ENCODE data around the gene TUBB2B.

TUBB2B gene

DNA sequence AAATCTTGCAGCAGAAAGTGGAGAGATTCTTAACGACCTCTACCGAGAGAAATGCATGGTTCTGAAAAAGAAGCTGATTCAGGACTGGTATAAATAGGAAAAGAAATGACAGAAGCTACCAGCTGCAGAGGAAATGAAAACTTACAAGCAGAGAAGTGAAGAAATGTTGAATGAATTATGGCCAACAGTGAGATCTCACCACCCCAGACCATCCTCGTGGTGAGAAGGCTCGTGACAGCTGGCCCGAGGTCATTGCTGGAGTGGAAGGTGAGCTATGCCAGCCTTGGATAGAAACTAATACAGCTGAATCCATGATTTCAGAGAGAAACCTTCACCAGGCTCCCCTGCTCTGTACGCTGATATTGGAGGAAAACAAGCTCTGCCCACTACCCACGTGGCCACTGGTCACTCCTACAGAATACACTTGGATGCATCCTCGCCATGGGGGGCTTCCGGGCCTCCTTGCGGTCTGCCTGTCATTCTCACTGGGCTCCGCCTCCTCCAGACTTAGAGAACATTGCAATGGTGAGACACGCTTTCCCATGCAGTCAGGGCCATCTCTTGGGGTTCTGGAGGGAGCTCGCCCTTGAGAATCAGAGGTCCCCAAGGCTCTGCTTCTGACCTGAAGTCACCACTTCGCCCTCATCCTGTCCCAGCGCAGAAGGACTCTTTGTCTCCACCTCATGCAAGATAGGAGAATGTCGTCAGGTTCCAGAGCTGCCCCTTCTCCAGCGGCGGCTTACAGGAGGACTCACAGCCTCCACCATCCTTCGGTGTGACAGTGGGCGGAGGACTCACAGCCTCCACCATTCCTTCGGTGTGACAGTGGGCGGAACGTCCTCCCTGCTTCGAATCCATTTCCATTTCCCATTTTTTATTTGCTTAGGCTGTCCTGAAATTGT lies 10.6 kb upstream of the TUBB2B start:
- in situ Hi-C loops (cut with MboI; ENCODE audit: low sequenced_read_pairs): no loop called here

DNA sequence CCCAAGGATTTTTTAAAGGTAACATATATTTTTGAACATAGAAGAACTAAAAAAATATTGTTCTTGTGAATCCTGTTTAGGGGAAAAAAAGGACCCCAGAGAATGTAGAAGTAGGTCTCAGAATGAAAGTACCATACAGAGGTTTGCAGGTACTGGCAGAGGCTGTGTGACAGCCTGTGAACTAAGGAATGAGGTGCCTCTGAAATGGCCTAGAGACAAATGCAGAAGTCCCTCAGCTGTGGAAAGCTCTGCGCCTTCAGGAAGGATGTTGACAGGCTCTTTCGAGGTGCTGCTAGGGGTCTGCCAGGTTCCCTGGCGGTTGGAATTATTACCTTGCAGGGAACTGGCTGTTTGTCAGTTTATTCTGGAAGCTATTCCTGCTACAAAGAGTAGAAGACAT lies 8.6 kb upstream of the TUBB2B start:
- in situ Hi-C loops (cut with MboI; ENCODE audit: low sequenced_read_pairs): no loop called here

DNA sequence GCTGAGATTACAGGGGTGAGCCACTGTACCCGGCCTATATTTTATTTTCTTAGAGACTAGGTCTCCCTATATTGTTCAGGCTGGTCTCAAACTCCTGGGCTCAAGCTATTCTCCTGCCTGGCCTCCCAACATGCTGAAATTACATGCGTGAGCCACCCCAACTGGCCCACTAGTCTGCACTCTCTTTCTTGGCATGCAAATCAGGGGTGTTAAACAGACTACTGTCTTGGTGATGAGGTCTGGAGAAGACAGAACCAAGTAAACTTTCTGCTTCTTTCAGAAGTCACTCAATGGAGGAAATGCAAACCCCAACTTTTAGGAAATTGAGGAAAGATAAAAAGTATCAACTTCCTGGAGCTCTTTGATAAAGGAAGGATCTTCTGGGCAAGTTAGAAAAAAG lies 8.0 kb upstream of the TUBB2B start:
- in situ Hi-C loops (cut with MboI; ENCODE audit: low sequenced_read_pairs): no loop called here

DNA sequence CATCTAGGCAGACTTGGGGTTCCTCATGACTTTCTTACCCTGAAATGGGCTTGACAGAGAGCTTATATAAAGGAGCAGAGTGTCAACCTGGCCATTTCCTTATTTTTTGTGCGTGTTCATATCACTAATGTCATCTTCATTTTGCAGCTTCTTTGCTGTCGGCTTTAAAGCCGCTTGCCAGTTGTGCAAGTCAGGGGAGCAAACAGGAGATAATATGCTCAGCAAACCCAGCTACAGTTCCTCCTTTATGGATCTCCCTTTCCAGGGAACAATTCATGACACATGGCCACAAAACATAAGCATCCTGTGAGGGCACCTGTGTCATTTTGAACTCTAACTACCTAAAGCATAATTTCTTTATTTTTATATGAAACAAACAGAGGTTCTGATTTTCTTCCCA lies 6.5 kb upstream of the TUBB2B start:
- in situ Hi-C loops (cut with MboI; ENCODE audit: low sequenced_read_pairs): no loop called here

DNA sequence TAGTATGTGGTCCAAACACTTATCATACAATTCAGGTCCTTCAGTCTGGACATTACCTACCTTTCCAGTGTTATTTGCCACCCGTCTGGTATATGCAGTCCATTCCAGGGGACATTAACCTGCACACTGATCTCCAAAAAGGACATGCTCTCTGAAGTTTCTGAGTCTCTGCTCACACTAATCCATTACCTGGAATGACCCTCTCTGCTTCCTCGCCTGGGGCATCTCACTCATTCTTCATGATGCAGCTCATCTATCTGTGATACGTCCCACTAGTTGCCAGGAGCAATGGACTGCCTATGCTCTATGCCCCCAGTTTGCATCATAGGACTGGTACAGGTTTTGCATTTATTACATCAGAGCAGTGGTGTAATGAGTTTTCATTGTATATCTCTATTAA lies 5.9 kb upstream of the TUBB2B start:
- in situ Hi-C loops (cut with MboI; ENCODE audit: low sequenced_read_pairs): no loop called here

DNA sequence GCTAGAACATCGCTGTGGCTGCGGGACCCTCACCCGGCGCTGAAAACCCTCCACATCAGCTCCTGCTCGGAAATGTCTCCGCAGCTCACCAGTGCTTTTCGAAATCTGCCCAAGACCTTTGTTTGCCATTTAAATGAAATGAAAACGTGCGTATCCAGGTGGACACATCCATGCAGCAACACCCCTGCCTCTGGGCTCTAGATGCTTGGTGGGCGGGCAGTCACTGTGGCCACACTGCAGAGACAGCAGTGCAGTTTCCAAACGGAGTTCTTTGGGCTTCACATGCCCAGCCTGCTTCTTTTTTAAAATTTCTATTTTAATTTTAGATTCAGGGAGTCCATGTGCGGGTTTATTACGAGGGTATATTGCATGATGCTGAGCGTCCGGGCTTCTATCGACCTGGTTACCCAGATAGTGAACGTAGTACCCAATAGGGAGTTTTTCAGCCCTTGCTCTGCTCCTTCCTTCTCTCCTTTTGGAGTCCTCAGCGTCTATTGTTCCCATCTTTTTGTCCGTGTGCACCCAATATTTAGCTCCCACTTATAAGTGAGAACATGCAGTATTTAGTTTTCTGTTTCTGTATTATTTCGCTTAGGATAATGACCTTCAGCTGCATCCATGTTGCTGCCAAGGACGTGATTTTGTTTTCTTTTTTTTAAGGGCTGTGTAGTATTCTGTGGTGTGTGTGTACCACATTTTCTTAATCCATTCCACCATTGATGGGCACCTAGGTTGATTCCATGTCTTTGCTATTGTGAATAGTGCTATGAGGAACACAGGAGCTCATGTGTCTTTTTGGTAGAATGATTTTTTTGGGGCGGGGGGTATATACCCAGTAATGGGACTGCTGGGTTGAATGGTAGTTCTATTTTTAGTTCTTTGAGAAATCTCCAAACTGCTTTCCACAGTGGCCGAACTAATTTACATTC lies 4.8 kb upstream of the TUBB2B start:
- in situ Hi-C loops (cut with MboI; ENCODE audit: low sequenced_read_pairs): no loop called here

DNA sequence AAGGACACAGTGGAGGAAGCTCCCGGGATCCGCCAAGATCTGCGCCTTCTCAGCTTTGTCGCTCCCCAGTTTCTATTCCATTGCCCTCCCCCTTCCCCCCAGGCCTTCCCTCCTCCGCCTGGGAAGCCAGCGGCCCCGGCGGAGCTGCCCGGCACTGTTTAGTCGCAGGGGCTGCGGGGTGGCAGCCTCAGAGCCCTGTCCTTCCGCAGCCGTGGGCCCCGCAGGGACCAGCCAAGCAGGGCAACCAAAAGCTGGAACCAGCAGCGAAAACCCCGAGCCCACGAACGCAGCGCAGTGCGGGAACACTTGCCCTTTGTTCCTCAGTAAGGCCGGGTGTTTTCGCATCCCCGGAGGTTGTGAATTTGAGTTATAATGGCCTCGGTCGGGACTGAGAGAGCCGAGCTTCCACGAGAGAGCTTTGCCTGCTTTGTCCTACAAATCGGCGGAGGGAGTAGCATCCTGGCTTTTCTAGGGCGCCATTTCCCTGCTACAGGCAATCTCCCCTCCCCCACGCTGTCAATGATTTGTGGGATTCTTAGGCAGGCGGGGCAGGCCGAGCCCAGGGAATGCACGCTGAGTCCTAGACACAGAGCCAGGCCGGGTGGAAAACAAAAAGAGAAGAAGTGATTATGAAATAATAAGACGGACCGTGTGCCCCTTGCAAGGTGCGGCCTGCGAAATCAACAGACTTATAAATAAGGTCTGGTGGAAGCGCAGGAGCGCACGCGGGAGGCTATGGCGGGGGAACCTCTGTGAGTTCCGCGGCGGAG lies 4.0 kb upstream of the TUBB2B start:
- in situ Hi-C loops (cut with MboI; ENCODE audit: low sequenced_read_pairs): no loop called here

DNA sequence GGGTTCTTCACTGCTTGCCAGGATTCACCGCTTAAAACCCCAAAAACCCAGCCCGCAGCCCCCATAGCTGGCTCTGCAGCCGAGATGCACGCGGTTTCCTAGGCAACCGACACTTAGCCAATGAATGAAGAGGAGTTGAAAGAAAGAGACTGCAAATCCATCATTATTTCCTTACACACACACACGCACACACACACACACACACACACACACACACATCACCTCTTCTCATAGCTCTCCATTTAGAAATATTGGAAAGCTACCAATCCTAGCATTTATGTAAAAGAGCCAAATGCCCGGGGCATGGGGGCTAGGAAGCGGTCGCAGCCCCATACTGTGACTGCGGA lies 3.4 kb upstream of the TUBB2B start:
- in situ Hi-C loops (cut with MboI; ENCODE audit: low sequenced_read_pairs): no loop called here

DNA sequence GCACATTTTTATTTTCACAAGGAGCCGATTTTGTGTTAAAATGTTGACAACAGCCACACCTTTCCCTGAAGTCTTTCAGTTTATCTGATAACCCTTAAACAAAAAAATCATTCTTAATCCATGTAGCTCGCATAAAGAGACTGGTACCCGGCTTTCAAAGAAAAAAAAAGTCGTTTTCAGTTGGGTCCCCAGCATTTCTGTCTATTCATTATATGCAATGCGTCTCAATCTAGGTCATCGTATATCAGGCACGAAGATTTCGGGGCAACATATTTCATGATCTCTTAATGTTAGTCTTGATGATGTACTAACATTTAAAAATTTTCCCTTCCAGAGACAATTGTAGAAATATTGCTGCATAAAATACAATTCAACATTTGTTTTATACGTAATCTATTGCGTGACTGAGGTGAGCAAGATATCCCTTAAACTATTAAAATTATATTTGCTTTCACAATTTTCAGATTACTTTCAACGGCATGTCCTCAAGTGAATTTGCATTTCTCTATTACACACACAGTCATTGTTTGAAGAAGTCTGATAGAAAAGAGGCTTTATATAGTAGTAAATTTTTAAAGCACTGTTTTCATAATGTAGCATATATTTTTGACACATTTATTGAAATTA lies 2.9 kb upstream of the TUBB2B start:
- in situ Hi-C loops (cut with MboI; ENCODE audit: low sequenced_read_pairs): no loop called here

DNA sequence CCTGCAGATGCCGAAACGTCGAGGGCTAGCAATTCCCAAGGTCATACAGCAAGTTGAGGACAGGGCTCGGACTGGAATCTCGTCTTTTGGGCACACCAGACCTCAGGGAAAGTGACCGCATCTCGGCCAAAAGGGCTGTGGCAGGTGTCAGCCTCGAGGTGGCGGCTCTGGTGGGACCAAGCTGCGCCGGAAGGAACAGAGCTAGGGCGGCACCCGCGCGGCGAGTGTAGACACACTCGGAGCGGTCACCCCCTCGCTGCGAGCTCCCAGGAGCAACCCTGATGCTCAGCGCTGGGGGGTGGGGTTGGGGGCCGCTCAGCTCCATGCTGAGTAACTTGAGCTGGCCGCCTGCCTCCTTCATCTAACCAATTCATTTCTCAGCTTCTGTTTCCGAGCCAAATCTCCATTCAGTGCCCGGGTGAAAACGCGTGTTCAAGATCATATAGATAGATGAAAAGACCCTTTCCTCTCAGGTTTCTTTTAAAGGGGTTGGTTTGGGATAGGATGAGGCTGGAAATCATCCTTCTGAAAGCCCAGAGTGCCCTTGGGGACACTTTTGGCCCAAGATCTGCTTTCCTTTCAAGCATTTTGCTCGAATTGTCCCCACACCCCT lies 2.2 kb upstream of the TUBB2B start:
- in situ Hi-C loops (cut with MboI; ENCODE audit: low sequenced_read_pairs): no loop called here

DNA sequence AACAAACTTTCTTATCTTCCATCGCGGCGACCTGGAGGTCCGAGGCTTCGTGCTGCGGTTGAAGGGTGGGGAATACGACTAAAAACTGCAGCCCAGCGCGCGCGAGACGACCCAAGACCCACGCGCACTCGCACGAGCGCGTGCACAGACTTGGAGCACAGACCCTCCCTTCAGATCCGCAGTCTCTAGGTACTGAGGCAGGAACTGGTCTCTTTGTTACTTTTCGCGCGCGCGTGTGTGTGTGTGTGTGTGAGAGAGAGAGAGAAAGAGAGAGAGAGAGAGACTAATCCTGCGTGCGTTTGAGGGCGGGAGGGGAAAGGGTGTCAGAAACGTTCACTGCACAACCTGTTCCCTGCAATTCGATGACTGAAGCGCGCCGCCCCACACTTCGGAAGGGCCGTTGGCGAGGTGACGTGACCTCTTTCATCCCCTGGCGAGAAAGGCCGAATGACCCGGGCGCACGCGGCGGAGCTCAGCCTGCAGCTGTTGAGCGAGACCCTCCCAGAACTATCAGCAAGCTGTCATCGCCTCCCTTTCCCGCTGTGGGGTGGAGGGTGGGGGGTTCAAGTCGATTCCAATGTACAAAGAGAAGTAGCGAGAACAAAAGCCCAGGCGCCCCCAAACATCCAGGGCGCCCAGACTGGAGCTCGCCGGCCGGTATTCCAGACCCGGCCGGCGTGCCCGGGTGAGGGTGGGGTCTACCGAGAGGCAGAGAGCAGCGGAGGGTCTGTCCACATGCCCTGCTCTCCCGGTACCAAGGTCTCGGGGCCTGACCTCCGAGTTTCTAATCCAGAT lies 1.5 kb upstream of the TUBB2B start:
- in situ Hi-C loops (cut with MboI; ENCODE audit: low sequenced_read_pairs): no loop called here

DNA sequence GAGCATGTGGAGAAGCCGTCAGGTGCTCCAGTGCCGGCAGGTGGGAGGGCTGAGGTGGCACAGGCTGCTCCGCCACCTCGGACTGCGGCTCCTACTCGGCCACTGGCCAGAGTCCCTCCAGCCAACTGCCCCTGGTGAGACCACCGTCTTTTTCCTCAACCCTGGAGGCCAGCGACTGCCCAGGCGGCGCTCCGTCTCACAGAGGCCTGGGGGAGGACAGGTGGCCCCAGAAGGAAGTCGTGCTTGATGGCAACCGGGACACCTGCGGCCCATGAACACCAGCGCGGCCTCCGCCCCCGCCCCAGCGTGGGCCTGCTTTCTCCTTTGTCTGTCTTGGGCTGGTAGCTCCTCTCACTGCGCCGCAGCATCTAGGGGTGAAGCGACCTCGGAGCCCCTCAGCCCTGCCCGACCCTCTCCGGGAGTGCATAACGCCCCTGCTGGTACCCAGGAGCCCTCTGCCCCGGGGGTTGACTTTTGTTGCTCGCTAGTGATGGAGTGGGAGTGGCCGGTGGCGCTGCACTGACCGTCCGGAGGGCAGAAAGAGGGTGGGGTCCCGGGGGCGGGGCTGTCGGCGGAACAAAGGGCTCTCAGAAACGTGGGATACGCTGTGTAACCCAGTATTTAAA lies 706 bp upstream of the TUBB2B start:
- in situ Hi-C loops (cut with MboI; ENCODE audit: low sequenced_read_pairs): no loop called here

DNA sequence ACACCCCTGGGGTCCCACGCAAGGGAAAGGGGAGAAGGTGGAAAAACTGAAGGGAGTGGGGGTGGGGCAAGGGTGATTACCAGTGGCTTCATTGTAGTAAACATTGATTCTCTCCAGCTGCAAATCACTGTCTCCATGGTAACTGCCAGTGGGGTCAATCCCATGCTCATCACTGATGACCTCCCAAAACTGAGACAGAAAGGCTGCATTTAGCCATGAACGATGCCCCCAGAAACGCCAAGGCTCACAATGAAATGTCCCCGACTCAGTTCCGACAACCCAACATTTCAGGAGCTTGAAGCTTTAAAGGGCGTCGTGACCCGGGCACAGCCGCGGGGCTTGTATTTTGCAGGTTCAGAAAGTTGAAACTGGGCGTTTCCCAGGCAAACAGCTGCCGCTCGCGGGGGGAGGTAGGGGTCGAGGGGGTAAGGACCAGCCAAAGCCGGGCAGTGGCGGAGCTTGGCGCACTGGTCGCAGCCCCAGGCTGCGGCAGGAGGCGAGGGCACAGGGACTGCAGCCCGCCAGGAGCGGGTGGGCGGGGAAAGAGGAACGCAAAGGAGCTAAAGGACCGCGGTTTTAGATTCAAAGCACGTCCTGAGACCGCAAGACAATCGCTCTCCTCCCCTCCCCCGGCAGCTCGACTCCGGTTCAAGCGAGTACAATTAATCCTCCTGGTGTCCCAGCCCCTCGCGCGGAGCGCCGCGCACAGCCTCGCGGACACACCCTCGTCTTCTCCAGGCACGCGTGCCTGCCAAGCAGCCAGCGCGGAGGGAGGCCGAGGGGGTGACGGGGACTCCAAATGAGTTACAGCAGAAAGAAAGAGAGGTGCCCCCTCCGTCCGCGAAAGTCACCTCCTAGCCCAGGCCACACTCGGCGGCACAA lies 731 bp downstream of the TUBB2B start:
- in situ Hi-C loops (cut with MboI; ENCODE audit: low sequenced_read_pairs): no loop called here

DNA sequence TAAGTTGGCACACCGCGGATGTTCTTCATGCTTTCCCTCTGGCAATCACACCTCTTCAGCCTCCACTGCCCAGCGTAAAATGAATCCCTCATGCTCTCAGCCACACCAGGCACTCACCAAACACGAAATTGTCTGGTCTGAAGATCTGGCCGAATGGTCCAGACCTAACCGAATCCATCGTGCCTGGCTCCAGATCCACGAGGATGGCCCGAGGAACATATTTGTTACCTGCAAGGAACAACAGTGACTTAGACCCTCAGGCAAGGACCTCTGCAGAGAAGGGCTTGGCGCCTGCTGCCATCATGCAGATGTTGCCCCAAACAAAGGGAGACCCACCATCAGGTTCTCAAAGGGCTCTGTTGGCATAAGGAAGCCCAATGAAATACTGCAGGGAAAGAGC lies 1.4 kb downstream of the TUBB2B start:
- in situ Hi-C loops (cut with MboI; ENCODE audit: low sequenced_read_pairs): no loop called here

DNA sequence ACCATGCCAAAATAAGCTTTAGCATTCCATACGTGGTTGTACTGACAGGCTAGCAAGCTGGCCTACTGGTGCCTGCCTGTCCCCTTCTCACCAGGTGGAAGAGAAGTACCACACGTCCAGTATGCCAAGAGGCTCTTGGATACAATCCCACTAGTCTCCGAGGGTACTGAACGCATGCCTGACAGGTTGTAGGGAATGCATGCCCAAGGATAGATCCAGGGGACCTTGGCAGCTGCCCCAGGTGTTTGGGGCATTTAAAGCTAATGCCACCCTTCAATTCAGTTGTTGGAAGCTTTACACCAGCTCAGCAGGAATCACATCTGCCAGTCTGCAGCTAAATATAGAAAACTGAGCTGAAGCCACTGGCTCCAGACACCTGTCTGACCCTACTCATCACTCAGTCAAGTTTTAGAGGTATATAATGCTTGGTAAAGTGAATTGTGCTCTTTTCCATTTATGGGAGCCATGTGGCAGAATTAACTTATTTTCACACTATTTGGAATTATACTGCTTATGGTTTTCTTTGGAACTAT lies 4.9 kb downstream of the TUBB2B start:
- in situ Hi-C loops (cut with MboI; ENCODE audit: low sequenced_read_pairs): no loop called here

DNA sequence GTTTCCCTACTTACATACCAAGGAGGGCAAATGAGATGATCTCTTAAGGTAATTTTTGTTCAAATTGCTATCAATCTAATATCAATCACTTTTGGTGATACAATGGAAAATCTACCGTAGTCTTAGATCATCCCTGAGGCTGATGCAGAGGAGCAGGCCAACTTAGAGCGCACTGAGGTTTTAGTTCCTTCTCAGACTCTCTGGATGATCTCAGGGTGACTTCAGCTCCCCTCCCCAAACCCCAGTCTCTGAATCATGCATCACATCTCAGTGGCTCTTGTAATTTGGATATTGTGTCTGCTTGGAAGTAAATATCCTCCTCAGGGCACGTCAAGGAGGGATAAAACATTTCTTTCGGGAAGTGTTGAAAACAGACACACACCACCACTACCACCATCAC lies 5.9 kb downstream of the TUBB2B start:
- in situ Hi-C loops (cut with MboI; ENCODE audit: low sequenced_read_pairs): no loop called here

DNA sequence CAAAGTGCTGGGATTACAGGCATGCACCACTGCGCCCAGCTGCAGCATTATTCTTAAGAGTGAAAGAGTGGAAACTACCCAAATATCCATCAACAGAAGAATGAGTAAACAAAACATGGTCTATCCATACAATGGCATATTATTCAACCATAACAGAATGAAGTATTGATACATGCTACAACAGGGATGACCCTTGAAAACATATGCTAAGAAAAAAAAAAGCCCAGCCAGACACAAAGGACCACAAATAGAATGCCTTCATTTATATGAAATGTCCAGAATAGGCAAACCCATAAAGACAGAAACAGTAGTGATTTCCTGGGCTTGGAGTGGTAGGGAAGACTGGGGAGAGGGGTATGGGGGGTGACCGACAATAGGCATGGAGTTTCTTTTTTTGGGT lies 7.1 kb downstream of the TUBB2B start:
- in situ Hi-C loops (cut with MboI; ENCODE audit: low sequenced_read_pairs): no loop called here

DNA sequence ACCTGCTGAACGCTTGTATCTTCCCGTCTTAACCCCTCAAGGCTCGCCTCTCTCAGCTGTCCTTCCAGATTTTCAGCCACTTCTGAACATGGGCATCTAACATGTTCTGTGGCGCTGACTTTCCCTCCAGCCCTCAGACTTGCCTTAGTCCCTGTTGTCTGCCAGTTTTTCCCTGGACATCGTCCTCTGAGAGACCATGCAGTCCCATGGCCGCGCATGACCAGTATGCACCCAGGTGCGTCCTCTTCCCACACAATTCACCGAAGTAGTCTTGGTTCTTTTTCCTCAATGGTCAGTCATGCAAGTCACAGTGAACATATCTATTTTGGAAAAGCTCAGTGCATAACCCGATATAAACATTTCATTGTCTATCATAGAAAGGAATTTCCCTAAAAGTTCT lies 9.2 kb downstream of the TUBB2B start:
- in situ Hi-C loops (cut with MboI; ENCODE audit: low sequenced_read_pairs): no loop called here

Measured in HL-60/S4 (cell line).